GM23338 (cell line): ENCODE measurements around the gene RHBDF2.

Experiments
- CREB1 ChIP-seq: fragments of 250-450 bp; sonication (Bioruptor Pico); IDR thresholded peaks from 2 replicates; pipeline ENCODE4 v1.5.0; 2020; ENCODE audit warnings: low read depth, mild to moderate bottlenecking, moderate library complexity
- ETS1 ChIP-seq: IDR thresholded peaks from 2 replicates; pipeline ENCODE4 v1.6.1; 2016; ENCODE audit warnings: antibody characterized with exemption
- EZH2 ChIP-seq: fragments of 200-600 bp; sonication (generic); IDR thresholded peaks from one replicate; pipeline ENCODE4 v1.8.0; 2017; ENCODE audit warnings: antibody characterized with exemption, mild to moderate bottlenecking, low read depth; ENCODE audit not compliant: unreplicated experiment
- EZH2phosphoT487 ChIP-seq: fragments of 200-600 bp; sonication (generic); IDR thresholded peaks from one replicate; pipeline ENCODE4 v1.8.1; 2018; ENCODE audit warnings: antibody characterized with exemption; ENCODE audit not compliant: unreplicated experiment
- JUNB ChIP-seq: IDR thresholded peaks from one replicate; pipeline ENCODE4 v1.6.1; 2016; ENCODE audit warnings: antibody characterized with exemption; ENCODE audit not compliant: unreplicated experiment
- NANOG ChIP-seq: IDR thresholded peaks from 2 replicates; pipeline ENCODE4 v1.6.1; 2016; ENCODE audit warnings: antibody characterized with exemption, borderline replicate concordance
- POLR2AphosphoS5 ChIP-seq: IDR thresholded peaks from 2 replicates; pipeline ENCODE4 v1.6.1; 2016; ENCODE audit warnings: antibody characterized with exemption, low read depth
- REST ChIP-seq: IDR thresholded peaks from one replicate; pipeline ENCODE4 v1.6.1; 2018; ENCODE audit warnings: antibody characterized with exemption; ENCODE audit not compliant: unreplicated experiment
- STAT1 ChIP-seq: IDR thresholded peaks from one replicate; pipeline ENCODE4 v1.6.1; 2016; ENCODE audit warnings: antibody characterized with exemption; ENCODE audit not compliant: unreplicated experiment
- ZNF114 ChIP-seq: fragments of 250-450 bp; sonication (Bioruptor Pico); IDR thresholded peaks from 2 replicates; pipeline ENCODE4 v1.5.0; 2020; ENCODE audit warnings: mild to moderate bottlenecking, moderate library complexity
- ZNF331 ChIP-seq: fragments of 250-450 bp; sonication (Bioruptor Pico); IDR thresholded peaks from 2 replicates; pipeline ENCODE4 v1.5.0; 2020; ENCODE audit warnings: low read depth, mild to moderate bottlenecking, moderate library complexity
- TF ChIP-seq, protein P1 (sequence below), 2 experiments: fragments of 200-600 bp in 1 of 2; sonication (generic) in 1 of 2; conservative IDR thresholded peaks; 2 replicates each; pipeline versions ENCODE4 v1.5.1 to v1.6.1; 2016 to 2017; ENCODE audit warnings: antibody characterized with exemption in 2 of 2, low read depth in 2 of 2, mild to moderate bottlenecking in 2 of 2, moderate library complexity in 1 of 2
- TF ChIP-seq, protein P2 (sequence below): fragments of 250-450 bp; sonication (Bioruptor Pico); IDR thresholded peaks from 2 replicates; pipeline ENCODE4 v1.5.0; 2020; ENCODE audit warnings: mild to moderate bottlenecking, moderate library complexity

DNA sequence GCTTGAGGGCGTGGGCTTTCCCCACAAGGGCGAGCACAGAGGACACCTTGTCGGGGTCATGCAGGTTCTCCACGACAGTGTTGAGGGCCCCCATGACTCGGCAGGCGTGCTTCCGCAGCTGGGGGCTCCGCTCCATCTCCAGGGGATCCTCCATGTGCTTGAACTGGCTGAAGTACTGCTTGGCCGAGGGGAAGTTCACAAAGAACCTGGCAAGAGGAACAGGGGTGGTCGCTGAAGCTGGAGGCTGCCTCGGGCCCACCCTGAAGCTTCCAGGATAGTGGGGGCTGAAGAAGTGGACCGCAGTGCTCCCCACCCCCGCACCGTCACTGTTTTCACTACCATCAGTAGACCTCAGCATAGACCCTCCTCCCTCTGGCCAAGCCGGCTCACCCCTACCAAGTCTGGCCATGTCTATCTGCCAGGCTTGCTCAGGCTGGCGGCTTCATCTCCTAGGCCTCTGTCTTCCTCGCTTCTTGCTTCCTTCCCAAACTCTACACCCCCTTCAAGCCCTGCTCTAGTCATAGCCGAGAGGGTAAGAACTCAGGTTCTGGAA, 30.3 kb upstream of the RHBDF2 start:
- TF ChIP-seq, protein P1, sequence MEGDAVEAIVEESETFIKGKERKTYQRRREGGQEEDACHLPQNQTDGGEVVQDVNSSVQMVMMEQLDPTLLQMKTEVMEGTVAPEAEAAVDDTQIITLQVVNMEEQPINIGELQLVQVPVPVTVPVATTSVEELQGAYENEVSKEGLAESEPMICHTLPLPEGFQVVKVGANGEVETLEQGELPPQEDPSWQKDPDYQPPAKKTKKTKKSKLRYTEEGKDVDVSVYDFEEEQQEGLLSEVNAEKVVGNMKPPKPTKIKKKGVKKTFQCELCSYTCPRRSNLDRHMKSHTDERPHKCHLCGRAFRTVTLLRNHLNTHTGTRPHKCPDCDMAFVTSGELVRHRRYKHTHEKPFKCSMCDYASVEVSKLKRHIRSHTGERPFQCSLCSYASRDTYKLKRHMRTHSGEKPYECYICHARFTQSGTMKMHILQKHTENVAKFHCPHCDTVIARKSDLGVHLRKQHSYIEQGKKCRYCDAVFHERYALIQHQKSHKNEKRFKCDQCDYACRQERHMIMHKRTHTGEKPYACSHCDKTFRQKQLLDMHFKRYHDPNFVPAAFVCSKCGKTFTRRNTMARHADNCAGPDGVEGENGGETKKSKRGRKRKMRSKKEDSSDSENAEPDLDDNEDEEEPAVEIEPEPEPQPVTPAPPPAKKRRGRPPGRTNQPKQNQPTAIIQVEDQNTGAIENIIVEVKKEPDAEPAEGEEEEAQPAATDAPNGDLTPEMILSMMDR (conservative IDR thresholded peaks at IDR 0.05; ENCODE audit: low read depth in 2 of 2) = no peak
- TF ChIP-seq POLR2AphosphoS5 (no peak), NANOG (no peak), EZH2phosphoT487 (no peak), REST (no peak), CREB1 (CRISPR knock-in tag) (no peak), EZH2 (no peak), ETS1 (no peak), JUNB (no peak), STAT1 (no peak), ZNF331 (no peak), ZNF114 (no peak)
- TF ChIP-seq, protein P2, sequence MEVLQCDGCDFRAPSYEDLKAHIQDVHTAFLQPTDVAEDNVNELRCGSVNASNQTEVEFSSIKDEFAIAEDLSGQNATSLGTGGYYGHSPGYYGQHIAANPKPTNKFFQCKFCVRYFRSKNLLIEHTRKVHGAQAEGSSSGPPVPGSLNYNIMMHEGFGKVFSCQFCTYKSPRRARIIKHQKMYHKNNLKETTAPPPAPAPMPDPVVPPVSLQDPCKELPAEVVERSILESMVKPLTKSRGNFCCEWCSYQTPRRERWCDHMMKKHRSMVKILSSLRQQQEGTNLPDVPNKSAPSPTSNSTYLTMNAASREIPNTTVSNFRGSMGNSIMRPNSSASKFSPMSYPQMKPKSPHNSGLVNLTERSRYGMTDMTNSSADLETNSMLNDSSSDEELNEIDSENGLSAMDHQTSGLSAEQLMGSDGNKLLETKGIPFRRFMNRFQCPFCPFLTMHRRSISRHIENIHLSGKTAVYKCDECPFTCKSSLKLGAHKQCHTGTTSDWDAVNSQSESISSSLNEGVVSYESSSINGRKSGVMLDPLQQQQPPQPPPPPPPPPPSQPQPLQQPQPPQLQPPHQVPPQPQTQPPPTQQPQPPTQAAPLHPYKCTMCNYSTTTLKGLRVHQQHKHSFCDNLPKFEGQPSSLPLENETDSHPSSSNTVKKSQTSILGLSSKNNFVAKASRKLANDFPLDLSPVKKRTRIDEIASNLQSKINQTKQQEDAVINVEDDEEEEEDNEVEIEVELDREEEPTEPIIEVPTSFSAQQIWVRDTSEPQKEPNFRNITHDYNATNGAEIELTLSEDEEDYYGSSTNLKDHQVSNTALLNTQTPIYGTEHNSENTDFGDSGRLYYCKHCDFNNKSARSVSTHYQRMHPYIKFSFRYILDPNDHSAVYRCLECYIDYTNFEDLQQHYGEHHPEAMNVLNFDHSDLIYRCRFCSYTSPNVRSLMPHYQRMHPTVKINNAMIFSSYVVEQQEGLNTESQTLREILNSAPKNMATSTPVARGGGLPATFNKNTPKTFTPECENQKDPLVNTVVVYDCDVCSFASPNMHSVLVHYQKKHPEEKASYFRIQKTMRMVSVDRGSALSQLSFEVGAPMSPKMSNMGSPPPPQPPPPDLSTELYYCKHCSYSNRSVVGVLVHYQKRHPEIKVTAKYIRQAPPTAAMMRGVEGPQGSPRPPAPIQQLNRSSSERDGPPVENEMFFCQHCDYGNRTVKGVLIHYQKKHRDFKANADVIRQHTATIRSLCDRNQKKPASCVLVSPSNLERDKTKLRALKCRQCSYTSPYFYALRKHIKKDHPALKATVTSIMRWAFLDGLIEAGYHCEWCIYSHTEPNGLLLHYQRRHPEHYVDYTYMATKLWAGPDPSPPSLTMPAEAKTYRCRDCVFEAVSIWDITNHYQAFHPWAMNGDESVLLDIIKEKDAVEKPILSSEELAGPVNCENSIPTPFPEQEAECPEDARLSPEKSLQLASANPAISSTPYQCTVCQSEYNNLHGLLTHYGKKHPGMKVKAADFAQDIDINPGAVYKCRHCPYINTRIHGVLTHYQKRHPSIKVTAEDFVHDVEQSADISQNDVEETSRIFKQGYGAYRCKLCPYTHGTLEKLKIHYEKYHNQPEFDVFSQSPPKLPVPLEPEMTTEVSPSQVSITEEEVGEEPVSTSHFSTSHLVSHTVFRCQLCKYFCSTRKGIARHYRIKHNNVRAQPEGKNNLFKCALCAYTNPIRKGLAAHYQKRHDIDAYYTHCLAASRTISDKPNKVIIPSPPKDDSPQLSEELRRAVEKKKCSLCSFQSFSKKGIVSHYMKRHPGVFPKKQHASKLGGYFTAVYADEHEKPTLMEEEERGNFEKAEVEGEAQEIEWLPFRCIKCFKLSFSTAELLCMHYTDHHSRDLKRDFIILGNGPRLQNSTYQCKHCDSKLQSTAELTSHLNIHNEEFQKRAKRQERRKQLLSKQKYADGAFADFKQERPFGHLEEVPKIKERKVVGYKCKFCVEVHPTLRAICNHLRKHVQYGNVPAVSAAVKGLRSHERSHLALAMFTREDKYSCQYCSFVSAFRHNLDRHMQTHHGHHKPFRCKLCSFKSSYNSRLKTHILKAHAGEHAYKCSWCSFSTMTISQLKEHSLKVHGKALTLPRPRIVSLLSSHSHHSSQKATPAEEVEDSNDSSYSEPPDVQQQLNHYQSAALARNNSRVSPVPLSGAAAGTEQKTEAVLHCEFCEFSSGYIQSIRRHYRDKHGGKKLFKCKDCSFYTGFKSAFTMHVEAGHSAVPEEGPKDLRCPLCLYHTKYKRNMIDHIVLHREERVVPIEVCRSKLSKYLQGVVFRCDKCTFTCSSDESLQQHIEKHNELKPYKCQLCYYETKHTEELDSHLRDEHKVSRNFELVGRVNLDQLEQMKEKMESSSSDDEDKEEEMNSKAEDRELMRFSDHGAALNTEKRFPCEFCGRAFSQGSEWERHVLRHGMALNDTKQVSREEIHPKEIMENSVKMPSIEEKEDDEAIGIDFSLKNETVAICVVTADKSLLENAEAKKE = no peak
